Activated CD4-positive, alpha-beta T cell treated with anti-CD3 and anti-CD28 coated beads for 4 hours (primary cell): Measurements from ENCODE around the gene DAB2IP.

Source experiments
- DNase-seq, 2 donors: peaks; one replicate each; pipeline ENCODE4 v3.0.0-alpha.2; 2020

DAB2IP gene

GRCh38 chr9:121667214-121667613 lies 15.8 kb downstream of the DAB2IP start:
- DNase-seq = no peak

DNA sequence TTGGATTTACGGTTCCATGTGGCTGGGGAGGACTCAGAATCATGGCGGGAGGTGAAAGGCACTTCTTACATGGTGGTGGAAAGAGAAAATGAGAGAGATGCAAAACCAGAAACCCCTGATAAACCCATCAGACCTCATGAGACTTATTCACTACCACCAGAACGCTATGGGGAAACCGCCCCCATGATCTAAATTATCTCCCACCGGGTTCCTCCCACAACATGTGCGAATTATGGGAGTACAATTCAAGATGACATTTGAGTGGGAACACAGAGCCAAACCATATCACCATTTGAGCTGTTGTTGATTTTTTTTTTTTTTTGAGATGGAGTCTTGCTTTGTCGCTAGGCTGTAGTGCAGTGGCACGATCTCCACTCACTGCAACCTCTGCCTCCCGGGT lies 16.5 kb downstream of the DAB2IP start:
- DNase-seq = no peak

DNA sequence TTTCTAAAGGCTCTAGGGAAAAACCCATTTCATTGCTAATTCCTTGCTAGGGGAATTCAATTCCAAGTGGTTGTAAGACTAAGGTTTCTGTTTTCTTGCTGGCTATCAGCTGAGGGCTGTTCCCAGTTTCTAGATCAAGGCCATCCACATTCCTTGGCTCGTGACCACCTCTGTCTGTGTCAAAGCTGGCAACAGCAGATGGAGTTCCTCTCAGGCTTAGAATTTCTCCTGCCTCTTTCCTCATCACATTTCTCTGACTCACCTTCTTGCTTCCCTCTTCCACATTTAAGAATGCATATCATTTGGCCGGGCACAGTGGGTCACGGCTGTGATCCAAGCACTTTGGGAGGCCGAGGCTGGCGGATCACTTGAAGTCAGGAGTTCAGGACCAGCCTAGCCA lies 19.0 kb downstream of the DAB2IP start:
- no peak for DNase-seq

GRCh38 chr9:121671612-121672155 lies 20.2 kb downstream of the DAB2IP start:
- no peak for DNase-seq

GRCh38 chr9:121672213-121672612 lies 20.8 kb downstream of the DAB2IP start:
- DNase-seq = no peak

- DNase-seq = no peak
Measured at GRCh38 chr9:121672986-121673385, 21.6 kb downstream of the DAB2IP start.

DNA sequence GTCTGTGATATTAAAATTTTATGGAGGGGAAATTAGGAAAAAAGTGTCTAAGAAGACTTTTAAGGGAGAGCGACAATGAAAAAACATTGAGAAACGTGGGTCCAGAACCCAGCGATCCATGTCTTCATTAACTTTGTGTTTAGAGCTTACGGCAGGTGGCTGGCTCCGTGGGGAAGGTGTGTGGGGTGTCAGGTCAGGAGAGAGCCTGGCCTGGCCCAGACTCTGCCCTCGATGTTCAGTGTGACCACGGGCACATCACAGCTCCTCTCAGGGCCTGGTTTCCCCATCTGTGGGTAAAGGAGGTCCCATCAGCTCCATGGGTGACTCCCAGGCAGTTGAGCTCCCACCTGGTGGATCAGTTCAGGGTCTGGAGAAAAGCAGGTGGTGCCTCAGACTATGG lies 22.1 kb downstream of the DAB2IP start:
- no peak for DNase-seq

GRCh38 chr9:121674017-121674416 lies 22.6 kb downstream of the DAB2IP start:
- no peak for DNase-seq

- no peak for DNase-seq
Measured at GRCh38 chr9:121674952-121675351, 23.5 kb downstream of the DAB2IP start.

GRCh38 chr9:121675381-121675780 lies 23.9 kb downstream of the DAB2IP start:
- DNase-seq = no peak

DNA sequence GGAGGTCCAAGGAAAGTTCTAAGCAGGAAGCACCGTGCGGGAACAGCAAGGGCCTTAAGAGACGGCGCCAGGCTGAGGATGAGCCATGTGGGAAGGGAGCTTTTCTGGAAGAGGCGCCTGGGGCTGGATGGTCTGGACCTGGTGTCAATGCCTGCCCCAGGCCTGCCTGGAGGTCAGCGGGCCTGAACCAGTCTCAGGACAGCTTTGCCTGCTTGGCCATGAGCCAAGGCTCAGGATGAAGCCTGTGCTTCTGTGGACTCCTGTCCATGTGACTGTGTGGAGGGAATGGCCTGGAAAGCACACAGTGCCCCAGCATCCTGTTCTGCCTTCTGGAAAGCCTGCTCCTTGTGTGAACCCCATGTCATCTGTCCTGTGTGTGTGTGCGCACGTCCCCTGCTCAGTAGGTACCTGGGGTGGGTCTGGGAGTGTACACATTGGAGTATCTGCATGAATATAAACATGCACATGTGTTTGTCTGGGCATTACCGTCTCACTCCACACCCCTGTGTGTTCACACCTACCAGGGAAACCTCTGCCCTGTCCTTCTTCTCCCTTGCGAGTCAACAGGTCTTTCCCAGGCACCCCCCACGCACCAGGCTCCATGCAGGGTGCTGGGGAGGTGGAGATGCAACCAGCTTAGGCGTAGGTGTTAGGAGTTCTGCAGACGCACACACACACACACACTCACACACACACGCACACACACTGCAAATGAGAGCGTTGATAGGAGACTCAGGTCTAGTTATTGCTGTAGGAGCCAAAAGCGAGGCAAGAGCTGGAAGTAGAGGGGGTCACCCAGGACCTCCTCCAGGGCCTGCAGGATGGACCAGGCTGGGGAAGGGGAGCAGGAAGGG lies 24.8 kb downstream of the DAB2IP start:
- no peak for DNase-seq

- DNase-seq = no peak
Measured at GRCh38 chr9:121676926-121677325, 25.5 kb downstream of the DAB2IP start.

DNA sequence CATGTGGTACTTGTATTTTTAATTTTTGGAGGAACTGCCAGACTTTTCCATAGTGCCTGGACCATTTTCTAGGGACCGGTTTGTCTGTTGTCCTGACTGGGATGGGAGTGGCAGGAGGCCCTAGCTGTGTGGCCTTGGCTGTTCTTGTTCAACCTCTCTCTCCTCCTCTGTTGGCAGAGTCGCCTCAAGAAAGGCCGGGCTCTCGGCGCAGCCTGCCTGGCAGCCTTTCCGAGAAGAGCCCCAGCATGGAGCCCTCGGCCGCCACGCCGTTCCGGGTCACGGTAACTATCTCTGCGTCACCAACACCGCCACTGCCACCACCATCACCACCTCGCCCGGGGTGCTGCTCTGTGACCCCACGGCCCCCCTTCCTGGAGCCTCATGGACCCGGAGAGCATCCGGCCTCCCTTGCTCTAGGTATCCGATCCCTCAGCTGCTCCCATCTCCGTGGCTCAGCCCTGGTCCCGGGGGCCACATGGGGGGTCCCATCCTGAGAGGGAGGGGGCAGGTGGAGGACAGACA lies 27.1 kb downstream of the DAB2IP start:
- no peak for DNase-seq

DNA sequence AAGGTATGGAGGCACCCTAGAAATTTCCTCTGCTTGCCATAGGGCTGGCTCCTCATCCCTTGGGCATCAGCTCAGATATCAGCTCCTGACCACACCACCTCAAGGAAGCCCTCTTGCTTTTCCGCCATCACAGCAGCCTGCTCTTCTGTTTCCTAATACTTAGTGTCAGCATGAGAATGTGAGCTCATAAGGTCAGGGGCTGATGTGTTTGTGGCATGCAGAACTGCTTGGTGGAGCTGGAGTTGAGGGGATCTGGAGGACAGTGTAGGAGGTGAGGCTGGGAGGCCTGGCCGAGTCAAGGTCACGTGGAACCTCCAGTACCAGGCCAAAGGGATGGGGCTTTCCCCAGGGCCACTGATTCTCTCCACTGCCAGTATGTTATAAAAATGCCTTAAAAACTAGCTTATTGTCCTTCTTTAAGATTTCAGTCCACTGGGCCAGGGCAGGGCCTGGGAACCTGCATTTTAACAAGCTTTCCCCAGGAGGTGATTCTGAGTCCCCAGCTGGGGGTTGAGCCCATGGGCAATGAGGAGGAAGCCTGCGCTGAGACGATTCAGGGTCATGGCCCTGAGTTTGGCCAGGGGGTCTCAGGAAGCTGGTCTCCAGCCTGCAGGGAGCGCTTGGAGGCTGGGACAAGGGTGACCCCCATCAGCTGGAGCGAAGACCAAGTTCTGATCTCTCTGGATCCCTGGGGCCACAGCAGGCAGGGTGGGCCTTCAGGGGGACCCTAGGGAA lies 28.6 kb downstream of the DAB2IP start:
- no peak for DNase-seq

- no peak for DNase-seq
Measured at GRCh38 chr9:121681404-121681803, 30.0 kb downstream of the DAB2IP start.

DNA sequence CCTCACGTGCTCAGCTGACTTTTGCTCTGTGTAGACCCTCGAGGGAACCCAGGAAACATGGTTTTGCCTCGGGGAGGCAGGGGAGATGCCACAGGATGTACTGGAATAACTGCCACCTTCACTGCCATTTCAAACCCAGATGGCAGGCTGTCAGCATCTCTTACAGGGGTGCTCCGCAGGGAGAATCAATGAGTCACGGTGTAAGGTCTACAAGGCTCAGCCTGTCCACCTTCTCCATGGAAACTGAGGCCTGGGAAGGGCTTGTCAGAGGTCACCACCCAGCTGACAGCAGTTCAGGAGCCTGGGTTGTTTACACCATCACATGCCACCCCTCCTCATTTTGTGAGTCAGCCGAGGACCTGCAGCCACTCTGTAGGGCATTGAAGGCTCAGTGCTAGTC lies 30.8 kb downstream of the DAB2IP start:
- no peak for DNase-seq

GRCh38 chr9:121682926-121683515 lies 31.6 kb downstream of the DAB2IP start:
- DNase-seq = no peak

DNA sequence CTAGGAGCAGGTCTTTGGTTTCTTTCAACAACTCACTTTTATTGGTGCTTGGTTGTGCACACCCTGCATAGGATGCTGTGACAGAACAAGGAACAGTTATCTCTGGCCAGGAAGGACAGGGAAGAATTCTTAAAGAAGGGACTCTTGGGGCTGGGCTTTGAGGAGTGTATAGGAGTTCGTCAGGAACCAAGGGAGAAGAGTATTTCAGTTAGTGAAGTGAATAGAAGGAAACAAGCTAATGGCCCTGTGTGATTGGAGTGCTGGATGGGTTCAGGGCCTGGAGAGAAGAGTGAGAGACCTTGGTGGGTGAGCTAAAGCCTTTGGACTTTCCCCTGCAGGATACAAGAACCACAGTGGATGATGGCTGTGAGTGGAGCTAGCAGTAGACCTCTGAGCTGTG lies 32.2 kb downstream of the DAB2IP start:
- no peak for DNase-seq

- no peak for DNase-seq
Measured at GRCh38 chr9:121684381-121685145, 33.1 kb downstream of the DAB2IP start.

DNA sequence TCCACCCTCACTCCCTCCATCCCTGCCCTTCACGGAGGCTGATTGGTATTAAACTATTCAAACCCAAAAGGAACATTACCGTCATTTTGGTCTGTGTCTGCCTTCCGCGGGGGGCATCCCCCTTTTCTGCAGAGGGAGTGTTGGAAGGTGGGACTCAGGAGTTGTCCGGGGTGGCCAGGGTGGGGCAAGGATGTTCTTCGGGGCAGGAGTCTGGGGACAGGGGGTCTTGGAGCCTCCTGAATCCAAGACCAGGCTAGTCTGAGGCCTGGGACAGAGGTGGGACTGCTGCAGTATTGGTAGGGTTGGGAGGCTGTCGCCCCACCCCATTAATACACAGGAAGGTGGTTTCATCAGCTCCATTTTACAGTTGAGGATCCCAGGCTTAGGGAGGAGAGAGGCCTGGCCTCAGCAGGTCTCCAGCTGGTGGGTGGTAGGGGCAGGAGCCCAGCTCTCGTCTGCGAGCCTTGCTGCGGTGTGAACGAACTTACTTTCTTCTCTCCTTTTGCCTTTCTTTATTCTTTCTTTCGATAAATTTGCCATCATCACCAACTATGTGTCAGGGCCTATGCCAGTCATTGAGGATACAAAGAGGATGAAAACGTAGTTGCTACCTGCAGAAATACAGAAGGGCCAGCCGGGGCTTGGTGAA lies 33.8 kb downstream of the DAB2IP start:
- DNase-seq = no peak

DNA sequence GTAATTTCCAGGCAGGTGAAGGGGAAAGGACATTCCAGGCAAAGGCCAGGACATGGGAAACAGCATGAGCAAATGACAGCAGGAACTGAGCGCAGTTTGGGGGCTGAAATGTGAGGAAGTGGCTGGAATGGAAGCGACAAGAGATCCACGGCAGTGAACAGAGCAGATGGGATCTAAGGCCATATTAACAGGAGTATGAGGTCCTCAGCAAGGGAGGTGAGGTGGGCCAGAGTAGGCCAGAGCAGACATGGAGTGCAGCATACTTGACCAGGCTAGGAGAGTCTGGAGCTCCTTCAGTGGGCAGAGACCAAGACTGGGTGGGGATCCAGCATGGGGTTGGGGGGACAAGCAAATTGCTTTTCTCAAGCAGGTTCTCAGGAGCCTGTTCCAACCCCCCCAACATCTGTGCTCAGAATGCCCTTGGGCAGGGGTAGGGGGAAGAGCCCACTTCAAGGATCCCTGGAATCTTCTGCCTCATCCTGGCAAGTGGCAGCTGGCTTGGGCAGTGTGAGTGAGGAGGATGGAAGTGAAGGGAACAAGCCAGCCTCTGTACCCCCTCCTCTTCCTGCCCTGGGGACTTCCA lies 34.5 kb downstream of the DAB2IP start:
- no peak for DNase-seq
